T-cell (primary cell): ENCODE measurements around the gene OTUB1. TPM values are rescaled to one million over a fixed set of nuclear protein-coding genes. Genes with fewer than 3 reads are reported as not detected.

Experiments
- ATAC-seq, 4 experiments: fragments of 200-7000 bp in 3 of 4; fragments of 150-1000 bp in 1 of 4; cut with Tn5 transposase; replicated peaks in 1 of 4; 1 replicate in 3 of 4; 2 replicates in 1 of 4; pipeline ENCODE4 v1.10.0; 2021; ENCODE audit warnings: moderate library complexity in 3 of 4, mild to moderate bottlenecking in 2 of 4, moderate number of reproducible peaks in 1 of 4
- CTCF ChIA-PET, 2 donors: fragments of 300-600 bp; sonication (Branson Sonifier 250); formaldehyde crosslinking; loops; one replicate each; lab custom pipeline; 2022; ENCODE audit warnings: antibody characterized with exemption in 2 of 2; lab: Charles Lee
- POLR2A ChIA-PET, 2 donors: fragments of 300-600 bp; sonication (Branson Sonifier 250); formaldehyde crosslinking; loops; one replicate each; lab custom pipeline; 2022; ENCODE audit warnings: antibody characterized with exemption in 2 of 2; lab: Charles Lee
- DNase-seq, 35 experiments: peaks; one replicate each; pipeline versions ENCODE4 v3.0.0 to v3.0.0-alpha.2; 2013 to 2023
- H3K27ac ChIP-seq: one replicate; pipeline ENCODE4 v1.5.1; 2013; ENCODE audit warnings: low read length
- H3K27me3 ChIP-seq, 2 experiments: replicated peaks in 1 of 2; 1 replicate in 1 of 2; 2 replicates in 1 of 2; pipeline versions ENCODE4 v1.6.1 to v1.7.0; 2013; ENCODE audit warnings: low read length in 1 of 2, mixed read lengths in 1 of 2; ENCODE audit not compliant: control insufficient read depth in 2 of 2, insufficient read depth in 2 of 2; ENCODE audit errors: extremely low read depth in 1 of 2
- H3K36me3 ChIP-seq, 2 donors: 1 replicate in 1 of 2; 2 replicates in 1 of 2; pipeline versions ENCODE4 v1.6.1 to v1.7.0; 2013; ENCODE audit warnings: low read length in 1 of 2; ENCODE audit not compliant: control insufficient read depth in 2 of 2, insufficient read depth in 1 of 2; ENCODE audit errors: extremely low read depth in 1 of 2
- H3K4me1 ChIP-seq, 2 experiments: 1 replicate in 1 of 2; 2 replicates in 1 of 2; pipeline versions ENCODE4 v1.6.1 to v1.7.0; 2013; ENCODE audit warnings: low read length in 2 of 2, mixed read lengths in 1 of 2; ENCODE audit not compliant: insufficient read depth in 2 of 2, control insufficient read depth in 1 of 2; ENCODE audit errors: extremely low read depth in 1 of 2
- H3K4me3 ChIP-seq, 2 donors: 1 replicate in 1 of 2; 2 replicates in 1 of 2; pipeline versions ENCODE4 v1.5.1 to v1.7.0; 2013; ENCODE audit warnings: mild to moderate bottlenecking in 2 of 2, low read length in 1 of 2, moderate library complexity in 1 of 2; ENCODE audit not compliant: control insufficient read depth in 1 of 2; ENCODE audit errors: extremely low read depth in 1 of 2
- H3K9me3 ChIP-seq: 2 replicates; pipeline ENCODE4 v1.7.0; 2013
- H3K27ac Mint-ChIP-seq, 2 donors: one replicate each; pipeline ENCODE4 v1.8.0; 2020 to 2021; ENCODE audit warnings: mild to moderate bottlenecking in 2 of 2, mixed read lengths in 2 of 2
- H3K27me3 Mint-ChIP-seq, 2 donors: one replicate each; pipeline ENCODE4 v1.8.0; 2021 to 2022; ENCODE audit warnings: mixed read lengths in 2 of 2
- H3K36me3 Mint-ChIP-seq: one replicate; pipeline ENCODE4 v1.8.0; 2021; ENCODE audit warnings: mixed read lengths
- H3K4me1 Mint-ChIP-seq, 3 donors: one replicate each; pipeline ENCODE4 v1.8.0; 2020 to 2022; ENCODE audit warnings: mixed read lengths in 3 of 3, mild to moderate bottlenecking in 1 of 3
- H3K4me3 Mint-ChIP-seq, 3 donors: one replicate each; pipeline ENCODE4 v1.8.0; 2020 to 2022; ENCODE audit warnings: mild to moderate bottlenecking in 3 of 3, mixed read lengths in 3 of 3, moderate library complexity in 3 of 3
- H3K9me3 Mint-ChIP-seq, 3 donors: one replicate each; pipeline ENCODE4 v1.8.0; 2020 to 2022; ENCODE audit warnings: mixed read lengths in 3 of 3
- WGBS: methylation state at CpG from one replicate; pipeline ENCODE4 v1.1.5; 2013; ENCODE audit warnings: missing lambda C conversion rate; ENCODE audit not compliant: insufficient coverage; 5-methylcytosine and 5-hydroxymethylcytosine counted together
- total RNA-seq, 35 experiments: library from RNA in 6 of 35; stranded (reverse) in 6 of 35; fragments of 120-200 nt in 1 of 35; gene quantifications; one replicate each; pipeline versions ENCODE4 v1.2.1 to v1.2.4 and lab custom pipeline; 2013 to 2026

The OTUB1 gene
- total RNA-seq, 5 donors from 2014 or later (not counting 1 experiment from before 2014, with no cell fraction given), result 63.1 to 76.7 (median 67.2) TPM

GRCh38 chr11:64019106-64020037, 33.1 kb downstream of the OTUB1 start:
- ChIA-PET POLR2A (no interaction called here), CTCF (no interaction called here)
- Mint-ChIP-seq H3K4me3 (no peak overlapping the region), H3K9me3 (no peaks in the 10 kb centered on the region), H3K27me3 (no peaks in the 10 kb centered on the region), H3K4me1 (no peaks in the 10 kb centered on the region), H3K27ac (no peak overlapping the region), H3K36me3 (no peaks in the 10 kb centered on the region)
- Histone ChIP-seq H3K27ac (no peak overlapping the region), H3K9me3 (no peaks in the 10 kb centered on the region), H3K36me3 (no peaks in the 10 kb centered on the region), H3K4me1 (no peaks in the 10 kb centered on the region), H3K27me3 (peaks cover 0 to 7% of the 10 kb centered on the region in 2 experiments), H3K4me3 (no peak overlapping the region)
- 85% methylated on average over 20 of the region's 27 CpGs for WGBS
- ATAC-seq, result no peak
- DNase-seq, result no peak

GRCh38 chr11:64020976-64021756, 34.9 kb downstream of the OTUB1 start:
- H3K4me1 Mint-ChIP-seq, result no peaks in the 10 kb centered on the region
- no peak overlapping the region for H3K4me3 ChIP-seq
- no peak overlapping the region for H3K27ac ChIP-seq
- H3K9me3 Mint-ChIP-seq, result no peaks in the 10 kb centered on the region
- H3K27me3 ChIP-seq, result peaks cover 0 to 7% of the 10 kb centered on the region in 2 experiments
- DNase-seq, result no peak
- H3K27ac Mint-ChIP-seq, result no peak overlapping the region
- POLR2A ChIA-PET, result no interaction called here
- no peaks in the 10 kb centered on the region for H3K36me3 Mint-ChIP-seq
- no peaks in the 10 kb centered on the region for H3K4me1 ChIP-seq
- H3K27me3 Mint-ChIP-seq, result no peaks in the 10 kb centered on the region
- WGBS, result 86% methylated on average over 14 of the region's 22 CpGs
- CTCF ChIA-PET, result no interaction called here
- H3K9me3 ChIP-seq, result no peaks in the 10 kb centered on the region
- H3K4me3 Mint-ChIP-seq, result no peak overlapping the region
- no peaks in the 10 kb centered on the region for H3K36me3 ChIP-seq
- no peak for ATAC-seq

- ATAC-seq (no peak), DNase-seq (no peak)
- Histone ChIP-seq H3K9me3 (no peaks in the 10 kb centered on the region), H3K4me1 (no peaks in the 10 kb centered on the region), H3K27ac (no peak overlapping the region), H3K4me3 (no peak overlapping the region), H3K36me3 (no peaks in the 10 kb centered on the region), H3K27me3 (peaks cover 0 to 7% of the 10 kb centered on the region in 2 experiments)
- H3K9me3 Mint-ChIP-seq, result no peaks in the 10 kb centered on the region
- ChIA-PET CTCF (no interaction called here), POLR2A (no interaction called here)
- WGBS, result 77% methylated on average over 5 of the region's 10 CpGs
- peaks cover under 1 to 1% of the 10 kb centered on the region in 2 donors for H3K27me3 Mint-ChIP-seq
- H3K36me3 Mint-ChIP-seq, result no peaks in the 10 kb centered on the region
- H3K27ac Mint-ChIP-seq, result no peak overlapping the region
- H3K4me3 Mint-ChIP-seq, result no peak overlapping the region
- no peaks in the 10 kb centered on the region for H3K4me1 Mint-ChIP-seq
Measured at GRCh38 chr11:64021757-64022093, 35.5 kb downstream of the OTUB1 start.

- no peaks in the 10 kb centered on the region for H3K9me3 Mint-ChIP-seq
- Histone ChIP-seq H3K27ac (no peak overlapping the region), H3K4me1 (no peaks in the 10 kb centered on the region), H3K4me3 (no peak overlapping the region), H3K27me3 (peaks cover 0 to 11% of the 10 kb centered on the region in 2 experiments), H3K36me3 (no peaks in the 10 kb centered on the region), H3K9me3 (no peaks in the 10 kb centered on the region)
- ChIA-PET CTCF (no interaction called here), POLR2A (no interaction called here)
- no peak overlapping the region for H3K4me3 Mint-ChIP-seq
- peaks cover 6% of the 10 kb centered on the region in 2 donors for H3K27me3 Mint-ChIP-seq
- 92% methylated on average over 14 of the region's 14 CpGs for WGBS
- H3K27ac Mint-ChIP-seq, result no peak overlapping the region
- DNase-seq (no peak), ATAC-seq (no peak)
- H3K36me3 Mint-ChIP-seq, result no peaks in the 10 kb centered on the region
- H3K4me1 Mint-ChIP-seq, result no peaks in the 10 kb centered on the region
Measured at GRCh38 chr11:64022125-64022784, 36.0 kb downstream of the OTUB1 start.

- ATAC-seq (no peak), DNase-seq (no peak)
- no peaks in the 10 kb centered on the region for H3K9me3 ChIP-seq
- ChIA-PET CTCF (no interaction called here), POLR2A (no interaction called here)
- H3K27ac Mint-ChIP-seq, result no peak overlapping the region
- no peak overlapping the region for H3K4me3 Mint-ChIP-seq
- peaks cover 0 to 29% of the 10 kb centered on the region in 2 experiments for H3K27me3 ChIP-seq
- H3K4me3 ChIP-seq, result no peak overlapping the region
- no peaks in the 10 kb centered on the region for H3K36me3 Mint-ChIP-seq
- no peaks in the 10 kb centered on the region for H3K9me3 Mint-ChIP-seq
- peaks cover 6 to 13% of the 10 kb centered on the region in 2 donors for H3K27me3 Mint-ChIP-seq
- H3K36me3 ChIP-seq, result no peaks in the 10 kb centered on the region
- H3K27ac ChIP-seq, result no peak overlapping the region
- H3K4me1 ChIP-seq, result peaks cover 0 to 9% of the 10 kb centered on the region in 2 experiments
- H3K4me1 Mint-ChIP-seq, result peaks cover 0 to 3% (median 0%) of the 10 kb centered on the region in 3 donors
- WGBS, result 73% methylated on average over 13 of the region's 20 CpGs
Measured at GRCh38 chr11:64023712-64024710, 37.8 kb downstream of the OTUB1 start.
